Astrocyte (in vitro differentiated cells and primary cell): ENCODE results near the gene PPP2R2C. TPM values are rescaled to one million over a fixed set of nuclear protein-coding genes. Genes with fewer than 3 reads are reported as not detected.

Experiments used
- DNase-seq: peaks from one replicate; pipeline ENCODE4 v3.0.0-alpha.2; 2010; ENCODE audit warnings: low read depth
- FAIRE-seq: peaks from 2 replicates; lab custom pipeline; 2011; peaks lifted over from hg19 to GRCh38; lab: Jason Lieb, UNC
- H2AFZ ChIP-seq: 2 replicates; pipeline ENCODE4 v1.6.0; 2012; ENCODE audit warnings: low read depth, low read length, inconsistent platforms
- H3K27ac ChIP-seq: 2 replicates; pipeline ENCODE4 v1.5.1; 2011; ENCODE audit warnings: low read depth, low read length, inconsistent platforms
- H3K27me3 ChIP-seq: 2 replicates; pipeline ENCODE4 v1.6.0; 2011; ENCODE audit warnings: low read length, inconsistent platforms; ENCODE audit not compliant: insufficient read depth
- H3K36me3 ChIP-seq: 2 replicates; pipeline ENCODE4 v1.5.1; 2011; ENCODE audit warnings: low read length, inconsistent platforms; ENCODE audit not compliant: insufficient read depth
- H3K4me1 ChIP-seq: 2 replicates; pipeline ENCODE4 v1.5.1; 2011; ENCODE audit warnings: low read length, inconsistent platforms; ENCODE audit not compliant: insufficient read depth
- H3K4me2 ChIP-seq: 2 replicates; pipeline ENCODE4 v1.6.0; 2012; ENCODE audit warnings: low read length, inconsistent platforms
- H3K4me3 ChIP-seq: 2 replicates; pipeline ENCODE4 v1.5.1; 2011; ENCODE audit warnings: low read depth, mild to moderate bottlenecking, low read length, inconsistent platforms; ENCODE audit not compliant: insufficient read depth
- H3K79me2 ChIP-seq: 2 replicates; pipeline ENCODE4 v1.6.0; 2012; ENCODE audit warnings: mild to moderate bottlenecking, low read length, inconsistent platforms; ENCODE audit not compliant: insufficient read depth
- H3K9ac ChIP-seq: 2 replicates; pipeline ENCODE4 v1.6.0; 2012; ENCODE audit warnings: mild to moderate bottlenecking, low read length, inconsistent platforms
- H3K9me3 ChIP-seq: 2 replicates; pipeline ENCODE4 v1.5.1; 2012; ENCODE audit warnings: low read depth, mild to moderate bottlenecking, low read length, inconsistent platforms; ENCODE audit not compliant: insufficient read depth
- H4K20me1 ChIP-seq: 2 replicates; pipeline ENCODE4 v1.6.0; 2012; ENCODE audit warnings: low read length, inconsistent platforms; ENCODE audit not compliant: insufficient read depth
- H3K27ac Mint-ChIP-seq: one replicate; pipeline ENCODE4 v1.8.0; 2021; ENCODE audit warnings: mild to moderate bottlenecking, mixed read lengths; ENCODE audit not compliant: unreplicated experiment
- H3K27me3 Mint-ChIP-seq: one replicate; pipeline ENCODE4 v1.8.0; 2021; ENCODE audit warnings: low read depth, mixed read lengths; ENCODE audit not compliant: unreplicated experiment
- H3K36me3 Mint-ChIP-seq: one replicate; pipeline ENCODE4 v1.8.0; 2021; ENCODE audit warnings: low read depth, mixed read lengths; ENCODE audit not compliant: unreplicated experiment
- H3K4me1 Mint-ChIP-seq: one replicate; pipeline ENCODE4 v1.8.0; 2021; ENCODE audit warnings: low read depth, mixed read lengths; ENCODE audit not compliant: unreplicated experiment
- H3K4me3 Mint-ChIP-seq: one replicate; pipeline ENCODE4 v1.8.0; 2021; ENCODE audit warnings: mild to moderate bottlenecking, moderate library complexity, mixed read lengths; ENCODE audit not compliant: unreplicated experiment
- H3K9me3 Mint-ChIP-seq: one replicate; pipeline ENCODE4 v1.8.0; 2021; ENCODE audit warnings: mild to moderate bottlenecking, mixed read lengths; ENCODE audit not compliant: unreplicated experiment
- CTCF ChIP-seq: IDR thresholded peaks from 2 replicates; pipeline ENCODE4 v1.5.1; 2011; ENCODE audit warnings: low read depth, mild to moderate bottlenecking, inconsistent platforms, low read length, moderate library complexity; ENCODE audit not compliant: insufficient read depth
- EZH2 ChIP-seq: IDR thresholded peaks from 2 replicates; pipeline ENCODE4 v1.6.1; 2012; ENCODE audit warnings: mild to moderate bottlenecking, low read length, inconsistent platforms; ENCODE audit not compliant: insufficient read depth
- total RNA-seq: library from RNA; stranded (reverse); gene quantifications from 2 replicates; pipeline ENCODE4 v1.2.1, GENCODE V29; 2021

PPP2R2C gene
- total RNA-seq, 1 donor from 2014 or later: 1.1 TPM

GRCh38 chr4:6403400-6403685 is 69.1 kb downstream of the PPP2R2C start:
- TF ChIP-seq EZH2 (no peak), CTCF (no peak)
- no peaks in the 10 kb centered on the region for H3K36me3 ChIP-seq
- H3K27ac ChIP-seq: no peak overlapping the region
- no peak overlapping the region for H3K4me2 ChIP-seq
- H3K27me3 ChIP-seq: peaks cover 16% of the 10 kb centered on the region
- no peak overlapping the region for H2AFZ ChIP-seq
- no peaks in the 10 kb centered on the region for H3K4me1 ChIP-seq
- Mint-ChIP-seq H3K4me1 (no peaks in the 10 kb centered on the region), H3K36me3 (no peaks in the 10 kb centered on the region), H3K27ac (no peak overlapping the region), H3K4me3 (no peak overlapping the region), H3K9me3 (peaks cover 3% of the 10 kb centered on the region), H3K27me3 (peaks cover 63% of the 10 kb centered on the region)
- H3K9ac ChIP-seq: no peak overlapping the region
- H3K4me3 ChIP-seq: no peak overlapping the region
- no peaks in the 10 kb centered on the region for H3K9me3 ChIP-seq
- no peak for FAIRE-seq
- no peaks in the 10 kb centered on the region for H3K79me2 ChIP-seq
- no peaks in the 10 kb centered on the region for H4K20me1 ChIP-seq
- DNase-seq: no peak

GRCh38 chr4:6402566-6403399 is 69.6 kb downstream of the PPP2R2C start:
- H3K36me3 ChIP-seq: no peaks in the 10 kb centered on the region
- H3K27ac Mint-ChIP-seq: no peak overlapping the region
- H3K4me3 Mint-ChIP-seq: no peak overlapping the region
- TF ChIP-seq EZH2: no peak
- TF ChIP-seq CTCF: no peak
- no peak overlapping the region for H3K4me2 ChIP-seq
- no peaks in the 10 kb centered on the region for H3K79me2 ChIP-seq
- H3K4me1 Mint-ChIP-seq: no peaks in the 10 kb centered on the region
- peaks cover 22% of the 10 kb centered on the region for H3K27me3 ChIP-seq
- no peaks in the 10 kb centered on the region for H3K4me1 ChIP-seq
- DNase-seq (no peak), FAIRE-seq (no peak)
- no peak overlapping the region for H3K9ac ChIP-seq
- H3K9me3 Mint-ChIP-seq: peaks cover 3% of the 10 kb centered on the region
- no peaks in the 10 kb centered on the region for H4K20me1 ChIP-seq
- no peak overlapping the region for H3K27ac ChIP-seq
- H3K36me3 Mint-ChIP-seq: no peaks in the 10 kb centered on the region
- H3K9me3 ChIP-seq: no peaks in the 10 kb centered on the region
- no peak overlapping the region for H3K4me3 ChIP-seq
- no peak overlapping the region for H2AFZ ChIP-seq
- H3K27me3 Mint-ChIP-seq: peaks cover 63% of the 10 kb centered on the region

- Histone ChIP-seq H3K4me3 (no peak overlapping the region), H3K27ac (no peak overlapping the region), H2AFZ (no peak overlapping the region), H3K36me3 (no peaks in the 10 kb centered on the region), H3K9me3 (no peaks in the 10 kb centered on the region), H4K20me1 (no peaks in the 10 kb centered on the region), H3K4me2 (no peak overlapping the region), H3K79me2 (no peaks in the 10 kb centered on the region), H3K27me3 (peaks cover 25% of the 10 kb centered on the region), H3K4me1 (no peaks in the 10 kb centered on the region), H3K9ac (no peak overlapping the region)
- H3K4me3 Mint-ChIP-seq: no peak overlapping the region
- no peak for FAIRE-seq
- no peak overlapping the region for H3K27ac Mint-ChIP-seq
- peaks cover 3% of the 10 kb centered on the region for H3K9me3 Mint-ChIP-seq
- no peak for DNase-seq
- no peaks in the 10 kb centered on the region for H3K36me3 Mint-ChIP-seq
- TF ChIP-seq CTCF (no peak), EZH2 (no peak)
- H3K4me1 Mint-ChIP-seq: no peaks in the 10 kb centered on the region
- peaks cover 66% of the 10 kb centered on the region for H3K27me3 Mint-ChIP-seq
Measured at GRCh38 chr4:6401797-6402196, 70.6 kb downstream of the PPP2R2C start.
